Uterus (tissue), 2 donors: ENCODE results near the gene SMOC2.

Experiments used
- CTCF ChIP-seq, 4 experiments: fragments of 200-600 bp in 2 of 4; fragments of 450-650 bp in 2 of 4; sonication (generic) in 2 of 4; IDR thresholded peaks; one replicate each; pipeline ENCODE4 v1.5.1; 2016 to 2019; ENCODE audit warnings: antibody characterized with exemption in 4 of 4, mild to moderate bottlenecking in 2 of 4, moderate library complexity in 1 of 4
- POLR2A ChIP-seq, 2 donors: fragments of 450-650 bp; IDR thresholded peaks; one replicate each; pipeline ENCODE4 v1.6.1; 2016; ENCODE audit warnings: antibody characterized with exemption in 2 of 2, mild to moderate bottlenecking in 1 of 2, moderate library complexity in 1 of 2

DNA sequence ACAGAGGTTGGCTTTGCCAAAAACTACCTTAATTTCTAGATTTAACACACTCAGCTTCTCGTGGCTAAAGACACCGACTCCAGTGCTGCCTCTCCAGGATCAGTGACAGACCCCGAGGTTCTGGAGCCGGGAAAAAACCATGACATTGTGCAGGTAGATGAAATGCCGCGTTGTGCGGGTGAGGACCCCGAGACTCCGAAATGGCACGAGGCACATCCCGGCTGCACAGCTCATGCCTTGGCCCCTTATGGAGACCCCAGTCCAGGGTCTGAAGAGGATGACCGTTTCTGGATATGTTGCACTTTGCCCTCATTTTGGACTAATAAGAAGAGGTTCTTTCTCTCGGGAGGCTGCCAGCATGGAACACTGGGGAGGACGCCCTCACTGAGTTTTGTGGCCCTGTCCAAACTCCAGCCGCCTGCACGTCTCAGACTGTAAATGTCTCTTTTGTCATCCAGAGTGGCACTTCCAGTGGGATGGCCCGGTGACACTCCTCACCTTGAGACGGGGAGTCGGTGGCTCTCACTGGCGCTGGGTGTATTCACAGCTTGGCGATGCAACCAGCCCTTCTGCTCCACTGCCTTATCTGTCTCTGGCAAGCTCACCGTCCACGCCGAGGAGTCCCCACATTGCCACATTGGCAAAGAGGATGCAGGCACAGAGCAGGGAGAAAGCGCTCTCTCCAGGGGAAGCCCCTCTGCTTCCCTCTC is 245.2 kb downstream of the SMOC2 start:
- no peak for TF ChIP-seq CTCF (IDR thresholded peaks at IDR 0.05)
- no peak for TF ChIP-seq POLR2A (IDR thresholded peaks at IDR 0.05)
